Measurements from ENCODE around the gene ZNF670. TPM values are rescaled to one million over a fixed set of nuclear protein-coding genes. Genes with fewer than 3 reads are reported as not detected.

Gene ZNF670
- total and polyA plus RNA-seq, 9 of the 15 experiments (the other 6 are each of a cell fraction or from before 2014, with no cell fraction given): 7.1 to 23.4 (median 11.8) TPM

DNA sequence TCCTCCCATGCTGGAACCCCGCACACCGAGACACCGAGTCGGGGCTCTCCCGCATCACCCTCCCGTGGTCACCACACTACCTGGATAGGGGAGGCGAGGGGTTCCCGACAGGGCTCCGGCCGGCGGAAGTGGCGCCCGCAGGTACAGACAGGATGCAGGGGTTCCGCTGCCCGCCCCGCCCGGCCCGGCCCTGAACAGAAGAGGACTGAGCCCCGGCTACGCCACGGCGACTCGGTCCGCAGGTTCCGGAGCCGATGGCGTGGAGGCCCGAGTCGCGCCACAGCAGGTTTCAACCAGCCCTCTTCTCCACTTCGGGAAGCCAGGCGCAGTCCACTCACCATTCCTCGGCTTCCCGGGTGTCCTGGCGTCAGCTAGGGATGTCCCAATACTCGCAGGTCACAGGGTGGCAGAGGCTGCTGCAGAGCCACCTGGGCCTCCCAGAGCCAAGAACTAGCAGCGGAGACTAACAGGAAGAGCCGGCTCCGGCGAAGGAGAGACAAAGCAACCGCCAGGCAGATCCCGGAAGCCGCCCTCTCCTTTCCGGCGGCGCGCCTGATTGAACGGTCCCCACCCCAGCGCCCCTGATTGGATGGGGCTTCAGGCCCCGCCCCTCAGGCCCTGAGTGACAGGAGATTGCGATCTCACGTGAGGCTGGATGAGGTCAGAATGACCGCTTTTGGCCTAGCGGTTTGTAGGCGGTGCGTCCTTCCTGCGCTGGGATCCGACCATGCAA is 25.4 kb upstream of the ZNF670 start, which contains the start of gene ZNF669 (continued):
- TF ChIP-seq, protein P1, sequence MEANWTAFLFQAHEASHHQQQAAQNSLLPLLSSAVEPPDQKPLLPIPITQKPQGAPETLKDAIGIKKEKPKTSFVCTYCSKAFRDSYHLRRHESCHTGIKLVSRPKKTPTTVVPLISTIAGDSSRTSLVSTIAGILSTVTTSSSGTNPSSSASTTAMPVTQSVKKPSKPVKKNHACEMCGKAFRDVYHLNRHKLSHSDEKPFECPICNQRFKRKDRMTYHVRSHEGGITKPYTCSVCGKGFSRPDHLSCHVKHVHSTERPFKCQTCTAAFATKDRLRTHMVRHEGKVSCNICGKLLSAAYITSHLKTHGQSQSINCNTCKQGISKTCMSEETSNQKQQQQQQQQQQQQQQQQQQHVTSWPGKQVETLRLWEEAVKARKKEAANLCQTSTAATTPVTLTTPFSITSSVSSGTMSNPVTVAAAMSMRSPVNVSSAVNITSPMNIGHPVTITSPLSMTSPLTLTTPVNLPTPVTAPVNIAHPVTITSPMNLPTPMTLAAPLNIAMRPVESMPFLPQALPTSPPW (CRISPR knock-in tag; IDR thresholded peaks at IDR 0.05): peak; percentile 48
- TF ChIP-seq ZKSCAN1 (IDR thresholded peaks at IDR 0.05; ENCODE audit: low read depth, low read length) (peak; percentile 66), CCNT2 (IDR thresholded peaks at IDR 0.05; ENCODE audit: borderline replicate concordance, extremely low read depth, insufficient read length, low read depth, low read length) (no peak), SAFB (IDR thresholded peaks at IDR 0.05; ENCODE audit: borderline replicate concordance, low read depth, low read length) (no peak), PURB (CRISPR knock-in tag; IDR thresholded peaks at IDR 0.05; ENCODE audit: low read depth) (no peak), TAL1 (IDR thresholded peaks at IDR 0.05) (no peak; the same call in 1 of the 2 replicates), NELFE (IDR thresholded peaks at IDR 0.05; ENCODE audit: insufficient read depth, insufficient read length) (no peak), XRCC5 (IDR thresholded peaks at IDR 0.05; ENCODE audit: low read depth, low read length) (no peak), FOXA1 (IDR thresholded peaks at IDR 0.05; ENCODE audit: borderline replicate concordance) (no peak), MED1 (CRISPR knock-in tag; IDR thresholded peaks at IDR 0.05; ENCODE audit: borderline replicate concordance) (no peak), RBM22 (IDR thresholded peaks at IDR 0.05; ENCODE audit: low read depth, low read length, poor library complexity, severe bottlenecking) (no peak), BDP1 (IDR thresholded peaks at IDR 0.05; ENCODE audit: insufficient read depth, insufficient read length) (no peak), MIER1 (IDR thresholded peaks at IDR 0.05; ENCODE audit: low read depth) (no peak), SMAD1 (IDR thresholded peaks at IDR 0.05; ENCODE audit: low read depth, low read length, partially characterized antibody) (no peak), MCM2 (IDR thresholded peaks at IDR 0.05; ENCODE audit: low read depth) (no peak), HDAC3 (IDR thresholded peaks at IDR 0.05; ENCODE audit: borderline replicate concordance, partially characterized antibody) (no peak)
- TF ChIP-seq, protein P2, sequence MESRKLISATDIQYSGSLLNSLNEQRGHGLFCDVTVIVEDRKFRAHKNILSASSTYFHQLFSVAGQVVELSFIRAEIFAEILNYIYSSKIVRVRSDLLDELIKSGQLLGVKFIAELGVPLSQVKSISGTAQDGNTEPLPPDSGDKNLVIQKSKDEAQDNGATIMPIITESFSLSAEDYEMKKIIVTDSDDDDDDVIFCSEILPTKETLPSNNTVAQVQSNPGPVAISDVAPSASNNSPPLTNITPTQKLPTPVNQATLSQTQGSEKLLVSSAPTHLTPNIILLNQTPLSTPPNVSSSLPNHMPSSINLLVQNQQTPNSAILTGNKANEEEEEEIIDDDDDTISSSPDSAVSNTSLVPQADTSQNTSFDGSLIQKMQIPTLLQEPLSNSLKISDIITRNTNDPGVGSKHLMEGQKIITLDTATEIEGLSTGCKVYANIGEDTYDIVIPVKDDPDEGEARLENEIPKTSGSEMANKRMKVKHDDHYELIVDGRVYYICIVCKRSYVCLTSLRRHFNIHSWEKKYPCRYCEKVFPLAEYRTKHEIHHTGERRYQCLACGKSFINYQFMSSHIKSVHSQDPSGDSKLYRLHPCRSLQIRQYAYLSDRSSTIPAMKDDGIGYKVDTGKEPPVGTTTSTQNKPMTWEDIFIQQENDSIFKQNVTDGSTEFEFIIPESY (CRISPR knock-in tag; IDR thresholded peaks at IDR 0.05): no peak
- TF ChIP-seq, protein P3, sequence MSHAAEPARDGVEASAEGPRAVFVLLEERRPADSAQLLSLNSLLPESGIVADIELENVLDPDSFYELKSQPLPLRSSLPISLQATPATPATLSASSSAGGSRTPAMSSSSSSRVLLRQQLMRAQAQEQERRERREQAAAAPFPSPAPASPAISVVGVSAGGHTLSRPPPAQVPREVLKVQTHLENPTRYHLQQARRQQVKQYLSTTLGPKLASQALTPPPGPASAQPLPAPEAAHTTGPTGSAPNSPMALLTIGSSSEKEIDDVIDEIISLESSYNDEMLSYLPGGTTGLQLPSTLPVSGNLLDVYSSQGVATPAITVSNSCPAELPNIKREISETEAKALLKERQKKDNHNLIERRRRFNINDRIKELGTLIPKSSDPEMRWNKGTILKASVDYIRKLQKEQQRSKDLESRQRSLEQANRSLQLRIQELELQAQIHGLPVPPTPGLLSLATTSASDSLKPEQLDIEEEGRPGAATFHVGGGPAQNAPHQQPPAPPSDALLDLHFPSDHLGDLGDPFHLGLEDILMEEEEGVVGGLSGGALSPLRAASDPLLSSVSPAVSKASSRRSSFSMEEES (CRISPR knock-in tag; IDR thresholded peaks at IDR 0.05): no peak
- TF ChIP-seq, protein P4, sequence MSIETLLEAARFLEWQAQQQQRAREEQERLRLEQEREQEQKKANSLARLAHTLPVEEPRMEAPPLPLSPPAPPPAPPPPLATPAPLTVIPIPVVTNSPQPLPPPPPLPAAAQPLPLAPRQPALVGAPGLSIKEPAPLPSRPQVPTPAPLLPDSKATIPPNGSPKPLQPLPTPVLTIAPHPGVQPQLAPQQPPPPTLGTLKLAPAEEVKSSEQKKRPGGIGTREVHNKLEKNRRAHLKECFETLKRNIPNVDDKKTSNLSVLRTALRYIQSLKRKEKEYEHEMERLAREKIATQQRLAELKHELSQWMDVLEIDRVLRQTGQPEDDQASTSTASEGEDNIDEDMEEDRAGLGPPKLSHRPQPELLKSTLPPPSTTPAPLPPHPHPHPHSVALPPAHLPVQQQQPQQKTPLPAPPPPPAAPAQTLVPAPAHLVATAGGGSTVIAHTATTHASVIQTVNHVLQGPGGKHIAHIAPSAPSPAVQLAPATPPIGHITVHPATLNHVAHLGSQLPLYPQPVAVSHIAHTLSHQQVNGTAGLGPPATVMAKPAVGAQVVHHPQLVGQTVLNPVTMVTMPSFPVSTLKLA (conservative IDR thresholded peaks at IDR 0.05): peak; percentile 68 to 81
- TF ChIP-seq, protein P5, sequence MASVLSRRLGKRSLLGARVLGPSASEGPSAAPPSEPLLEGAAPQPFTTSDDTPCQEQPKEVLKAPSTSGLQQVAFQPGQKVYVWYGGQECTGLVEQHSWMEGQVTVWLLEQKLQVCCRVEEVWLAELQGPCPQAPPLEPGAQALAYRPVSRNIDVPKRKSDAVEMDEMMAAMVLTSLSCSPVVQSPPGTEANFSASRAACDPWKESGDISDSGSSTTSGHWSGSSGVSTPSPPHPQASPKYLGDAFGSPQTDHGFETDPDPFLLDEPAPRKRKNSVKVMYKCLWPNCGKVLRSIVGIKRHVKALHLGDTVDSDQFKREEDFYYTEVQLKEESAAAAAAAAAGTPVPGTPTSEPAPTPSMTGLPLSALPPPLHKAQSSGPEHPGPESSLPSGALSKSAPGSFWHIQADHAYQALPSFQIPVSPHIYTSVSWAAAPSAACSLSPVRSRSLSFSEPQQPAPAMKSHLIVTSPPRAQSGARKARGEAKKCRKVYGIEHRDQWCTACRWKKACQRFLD (CRISPR knock-in tag; IDR thresholded peaks at IDR 0.05): no peak

Measured in K562 (cell line).